GM18858 (cell line): ENCODE measurements around the gene ARHGAP31.
A peak's percentile ranks its signal among the peaks of the same experiment; 100 is the strongest.

ENCODE experiments used
- ATAC-seq: cut with Tn5 transposase; IDR thresholded peaks from one replicate; pipeline ENCODE4 v1.9.1; 2021; ENCODE audit not compliant: unreplicated experiment

Gene ARHGAP31

GRCh38 chr3:119375106-119375505 is 80.9 kb downstream of the ARHGAP31 start:
- ATAC-seq, result no peak

- ATAC-seq, result no peak
These were observed 81.3 kb downstream of the ARHGAP31 start for GRCh38 chr3:119375510-119375909.

GRCh38 chr3:119376758-119377157 is 82.6 kb downstream of the ARHGAP31 start:
- ATAC-seq, result no peak

- ATAC-seq, result no peak
These were observed 84.1 kb downstream of the ARHGAP31 start for GRCh38 chr3:119378259-119378803.

GRCh38 chr3:119380697-119381096 is 86.5 kb downstream of the ARHGAP31 start:
- ATAC-seq, result no peak

GRCh38 chr3:119382134-119382533 is 88.0 kb downstream of the ARHGAP31 start:
- no peak for ATAC-seq

- ATAC-seq, result no peak
These were observed 94.4 kb downstream of the ARHGAP31 start for GRCh38 chr3:119388577-119388976.

- peak; percentile 79 for ATAC-seq
These were observed 101.8 kb downstream of the ARHGAP31 start for GRCh38 chr3:119395923-119396358.

- no peak for ATAC-seq
These were observed 102.7 kb downstream of the ARHGAP31 start for GRCh38 chr3:119396870-119397269.

- no peak for ATAC-seq
These were observed 106.3 kb downstream of the ARHGAP31 start for GRCh38 chr3:119400466-119400865.

GRCh38 chr3:119401069-119401468 is 106.9 kb downstream of the ARHGAP31 start:
- ATAC-seq, result peak; percentile 52

GRCh38 chr3:119401503-119402440 is 107.6 kb downstream of the ARHGAP31 start:
- peak; percentile 43 for ATAC-seq

- ATAC-seq, result no peak
These were observed 108.6 kb downstream of the ARHGAP31 start for GRCh38 chr3:119402791-119403190.

GRCh38 chr3:119403201-119403600 is 109.0 kb downstream of the ARHGAP31 start:
- ATAC-seq, result no peak

- no peak for ATAC-seq
These were observed 111.1 kb downstream of the ARHGAP31 start for GRCh38 chr3:119405315-119405714.

GRCh38 chr3:119408243-119408950 is 114.2 kb downstream of the ARHGAP31 start:
- ATAC-seq, result peak; percentile 59

GRCh38 chr3:119409844-119410243 is 115.7 kb downstream of the ARHGAP31 start:
- ATAC-seq, result no peak

- ATAC-seq, result no peak
These were observed 119.6 kb downstream of the ARHGAP31 start for GRCh38 chr3:119413603-119414280.

GRCh38 chr3:119416873-119417272 is 122.7 kb downstream of the ARHGAP31 start:
- no peak for ATAC-seq

GRCh38 chr3:119417771-119418512 is 123.8 kb downstream of the ARHGAP31 start:
- ATAC-seq, result no peak
